Measurements from ENCODE around the gene TEX12. TPM values are rescaled to one million over a fixed set of nuclear protein-coding genes. Genes with fewer than 3 reads are reported as not detected.

The TEX12 gene
- total and polyA plus RNA-seq, 9 of the 15 experiments (the other 6 are each of a cell fraction or from before 2014, with no cell fraction given), result 0.10 to 2.3 (median 0.67) TPM; not detected in 1

- TF ChIP-seq, protein P1, sequence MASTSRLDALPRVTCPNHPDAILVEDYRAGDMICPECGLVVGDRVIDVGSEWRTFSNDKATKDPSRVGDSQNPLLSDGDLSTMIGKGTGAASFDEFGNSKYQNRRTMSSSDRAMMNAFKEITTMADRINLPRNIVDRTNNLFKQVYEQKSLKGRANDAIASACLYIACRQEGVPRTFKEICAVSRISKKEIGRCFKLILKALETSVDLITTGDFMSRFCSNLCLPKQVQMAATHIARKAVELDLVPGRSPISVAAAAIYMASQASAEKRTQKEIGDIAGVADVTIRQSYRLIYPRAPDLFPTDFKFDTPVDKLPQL (IDR thresholded peaks at IDR 0.05; ENCODE audit: extremely low read depth, insufficient read length), result no peak
- TF ChIP-seq ZBTB12 (CRISPR knock-in tag; IDR thresholded peaks at IDR 0.05) (no peak), RNF219 (CRISPR knock-in tag; IDR thresholded peaks at IDR 0.05) (no peak)
Observed at GRCh38 chr11:112150517-112150916, 16.7 kb upstream of the TEX12 start (continued).

GRCh38 chr11:112156153-112156955, 10.8 kb upstream of the TEX12 start:
- no peak for FAIRE-seq
- TF ChIP-seq, protein P2, sequence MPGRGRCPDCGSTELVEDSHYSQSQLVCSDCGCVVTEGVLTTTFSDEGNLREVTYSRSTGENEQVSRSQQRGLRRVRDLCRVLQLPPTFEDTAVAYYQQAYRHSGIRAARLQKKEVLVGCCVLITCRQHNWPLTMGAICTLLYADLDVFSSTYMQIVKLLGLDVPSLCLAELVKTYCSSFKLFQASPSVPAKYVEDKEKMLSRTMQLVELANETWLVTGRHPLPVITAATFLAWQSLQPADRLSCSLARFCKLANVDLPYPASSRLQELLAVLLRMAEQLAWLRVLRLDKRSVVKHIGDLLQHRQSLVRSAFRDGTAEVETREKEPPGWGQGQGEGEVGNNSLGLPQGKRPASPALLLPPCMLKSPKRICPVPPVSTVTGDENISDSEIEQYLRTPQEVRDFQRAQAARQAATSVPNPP (IDR thresholded peaks at IDR 0.05; ENCODE audit: borderline replicate concordance, insufficient read depth, insufficient read length), result no peak
- TF ChIP-seq RB1 (IDR thresholded peaks at IDR 0.05; ENCODE audit: low read depth) (no peak), TCF7L2 (IDR thresholded peaks at IDR 0.05; ENCODE audit: low read depth, low read length) (no peak), NCOA4 (IDR thresholded peaks at IDR 0.05; ENCODE audit: partially characterized antibody) (no peak), POLR2A (conservative IDR thresholded peaks at IDR 0.05) (no peak), CBFA2T3 (IDR thresholded peaks at IDR 0.05) (0 out of 2 replicates have a peak, but pooled peaks have one; percentile 9), ZEB2 (IDR thresholded peaks at IDR 0.05) (no peak)

More at GRCh38 chr11:112156153-112156955, 10.8 kb upstream of the TEX12 start:
- WGBS (ENCODE audit: insufficient coverage, low coverage, missing lambda C conversion rate), result 32% methylated on average over 5 of the region's 5 CpGs
- Histone ChIP-seq H3K27me3 (ENCODE audit: control insufficient read depth in 2 of 2, insufficient read depth in 2 of 2, low read length in 2 of 2) (no peaks in the 10 kb centered on the region), H3K4me1 (replicated peaks in 1 of 2; ENCODE audit: control insufficient read depth in 2 of 2, insufficient read depth in 2 of 2, low read length in 2 of 2) (peaks cover 4 to 6% of the 10 kb centered on the region in 2 experiments; a peak in 2 of 5 replicates), H3K9me1 (ENCODE audit: control insufficient read depth, insufficient read depth, low read length) (no peaks in the 10 kb centered on the region), H3K9ac (ENCODE audit: insufficient read depth in 1 of 2, low read depth in 2 of 2, low read length in 2 of 2) (no peak overlapping the region), H3K4me3 (no peak overlapping the region), H3K79me2 (ENCODE audit: control insufficient read depth, insufficient read depth, low read length) (no peaks in the 10 kb centered on the region), H3K27ac (ENCODE audit: extremely low read depth, low read depth, low read length) (no peak overlapping the region), H2AFZ (ENCODE audit: low read depth, low read length) (no peak overlapping the region), H3K36me3 (ENCODE audit: control insufficient read depth, insufficient read depth, low read length) (no peaks in the 10 kb centered on the region), H4K20me1 (replicated peaks; ENCODE audit: control insufficient read depth, insufficient read depth, low read length) (no peaks in the 10 kb centered on the region), H3K4me2 (ENCODE audit: insufficient read depth, low read length) (no peak overlapping the region), H3K9me3 (replicated peaks; ENCODE audit: control insufficient read depth, insufficient read depth, low read depth, low read length) (no peaks in the 10 kb centered on the region)
- ATAC-seq (no peak), DNase-seq (ENCODE audit: extremely low read depth in 1 of 4, low spot score in 3 of 4) (no peak)
- no TSS peak for BruUV-seq (replicated peaks)
- ChIA-PET CTCF (ENCODE audit: low intra/inter-chr PET ratio) (no interaction called here), POLR2A (interaction anchor here (1.5 to 1.7 kb wide), 2 partner anchors 9 to 35 kb away, joined by 4 to 6 read pairs; no protein-coding TSS in a partner anchor)
- intact Hi-C loops (cut with micrococcal nuclease), result loop anchor here (5.0 kb wide), 1 partner anchor 39 kb away; no protein-coding TSS in a partner anchor
- in situ Hi-C loops (cut with MboI), result no loop called here

All from K562 (cell line).